ENCODE data around the gene KLHL28.
"Not testable (repeated sequence)": the region's sequence is repeated elsewhere in the genome, so short reads cannot be mapped to it uniquely, and the experiment has no call there.

KLHL28 gene

GRCh38 chr14:44896275-44897040 lies 65.3 kb downstream of the KLHL28 start:
- no peak for DNase-seq (ENCODE audit: low read depth in 3 of 3)

- DNase-seq (ENCODE audit: low read depth in 3 of 3): no peak
Observed at GRCh38 chr14:44895716-44896115, 66.0 kb downstream of the KLHL28 start.

DNA sequence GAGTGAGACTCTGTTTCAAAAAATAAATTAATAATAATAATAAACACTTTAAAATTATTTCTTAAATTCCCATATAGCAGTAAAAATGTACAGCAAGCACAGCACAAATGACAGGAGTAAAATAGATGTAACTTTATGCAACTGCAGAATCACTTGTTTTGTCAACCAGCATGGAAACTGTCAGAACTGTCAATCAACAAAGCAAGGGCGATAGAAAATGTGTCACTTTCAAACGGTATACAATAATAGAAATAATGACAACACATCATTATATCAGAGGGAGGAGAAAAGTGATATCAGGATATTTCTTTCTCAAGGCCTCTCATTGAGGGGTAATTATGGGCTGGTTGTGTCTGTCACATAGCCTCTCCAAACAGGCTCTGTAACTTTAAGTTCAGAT lies 68.2 kb downstream of the KLHL28 start:
- DNase-seq (ENCODE audit: low read depth in 3 of 3): no peak

- not testable (repeated sequence) for DNase-seq (ENCODE audit: low read depth in 3 of 3)
Observed at GRCh38 chr14:44891726-44892372, 69.9 kb downstream of the KLHL28 start.

- DNase-seq (ENCODE audit: low read depth in 3 of 3): no peak
Observed at GRCh38 chr14:44889595-44890471, 71.9 kb downstream of the KLHL28 start.

DNA sequence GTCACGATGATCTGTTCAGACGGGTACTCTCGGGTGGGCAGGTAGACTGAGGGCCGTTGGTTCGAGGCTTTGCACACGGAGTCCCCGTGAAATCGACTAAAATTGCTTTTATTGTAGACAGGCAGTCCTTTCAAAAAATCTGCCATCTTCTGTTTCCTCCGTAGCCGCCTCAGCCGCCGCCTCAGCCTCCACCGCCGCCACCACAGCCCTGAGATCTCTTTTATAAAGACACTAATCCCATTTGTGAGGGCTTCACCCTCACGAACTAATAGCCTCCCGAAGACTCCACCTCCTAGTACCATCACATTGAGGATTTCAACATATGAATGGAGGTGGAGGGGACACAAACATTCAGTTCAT lies 74.2 kb downstream of the KLHL28 start:
- no peak for DNase-seq (ENCODE audit: low read depth in 3 of 3)

DNA sequence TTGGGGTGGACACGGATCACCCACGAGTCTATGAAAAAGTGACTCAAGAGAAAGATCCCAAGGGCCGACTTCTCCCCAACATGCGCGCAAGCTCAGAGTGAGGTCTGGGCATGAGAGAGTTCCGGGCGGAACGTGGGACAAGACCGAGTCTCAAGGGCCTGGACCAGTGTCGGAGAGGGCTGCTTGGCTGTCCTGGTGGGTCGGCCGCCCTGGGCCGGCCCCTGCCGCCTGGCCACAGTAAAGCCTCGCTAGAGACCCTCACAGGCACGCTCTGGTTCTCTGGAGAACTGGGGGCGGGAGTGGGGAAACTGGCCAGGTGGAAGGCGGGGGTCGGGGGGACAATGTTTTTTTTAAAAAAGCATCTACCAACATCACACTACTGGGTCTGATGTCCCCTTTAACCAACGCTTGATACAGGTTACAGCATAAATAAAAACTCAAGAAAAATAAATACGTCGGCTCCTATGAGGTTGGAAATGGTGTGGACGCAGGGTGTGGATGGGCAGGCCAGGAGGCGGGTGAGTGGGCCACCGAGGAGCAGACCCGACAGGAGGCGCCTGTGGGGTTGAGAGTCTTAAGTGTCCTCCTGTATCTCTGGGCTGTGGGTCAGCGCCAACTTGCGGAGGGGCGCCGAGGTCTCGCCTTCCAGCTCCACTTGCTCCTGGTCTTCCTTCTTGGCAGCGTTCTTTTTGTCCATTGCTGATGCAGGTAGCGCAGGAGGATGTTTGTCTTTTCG lies 74.7 kb downstream of the KLHL28 start:
- DNase-seq (ENCODE audit: low read depth in 3 of 3): no peak

GRCh38 chr14:44880791-44881190 lies 81.0 kb downstream of the KLHL28 start:
- DNase-seq (ENCODE audit: low read depth in 3 of 3): no peak
